ENCODE data around the gene ETV5. TPM values are rescaled to one million over a fixed set of nuclear protein-coding genes. Genes with fewer than 3 reads are reported as not detected.

The ETV5 gene
- total RNA-seq, 1 experiment from 2014 or later: 65.7 TPM

- H3K9me3 ChIP-seq (ENCODE audit: insufficient read depth, low read depth): no peaks in the 10 kb centered on the region
- H3K27ac ChIP-seq: no peak overlapping the region
- no peaks in the 10 kb centered on the region for H3K36me3 ChIP-seq (ENCODE audit: low read depth)
- ChIA-PET POLR2A (ENCODE audit: unreplicated experiment) (no interaction called here), CTCF (no interaction called here)
- H3K4me3 ChIP-seq: no peak overlapping the region
- intact Hi-C loops (cut with micrococcal nuclease; ENCODE audit: unreplicated experiment): no loop called here
- no peaks in the 10 kb centered on the region for H4K20me1 ChIP-seq (ENCODE audit: insufficient read depth)
- no peak for DNase-seq
- no peaks in the 10 kb centered on the region for H3K4me1 ChIP-seq (replicated peaks; ENCODE audit: insufficient read depth)
- no peak overlapping the region for H3K4me2 ChIP-seq
- H3K9me2 ChIP-seq (ENCODE audit: insufficient read depth): no peaks in the 10 kb centered on the region
- no peaks in the 10 kb centered on the region for H3K79me2 ChIP-seq (ENCODE audit: low read depth)
- no peaks in the 10 kb centered on the region for H3K27me3 ChIP-seq (ENCODE audit: insufficient read depth, low read depth)
- no TSS peak for BruUV-seq (replicated peaks)
- no peaks in the 10 kb centered on the region for H3F3A ChIP-seq (ENCODE audit: insufficient read depth, low read depth)
- TF ChIP-seq, protein P1, sequence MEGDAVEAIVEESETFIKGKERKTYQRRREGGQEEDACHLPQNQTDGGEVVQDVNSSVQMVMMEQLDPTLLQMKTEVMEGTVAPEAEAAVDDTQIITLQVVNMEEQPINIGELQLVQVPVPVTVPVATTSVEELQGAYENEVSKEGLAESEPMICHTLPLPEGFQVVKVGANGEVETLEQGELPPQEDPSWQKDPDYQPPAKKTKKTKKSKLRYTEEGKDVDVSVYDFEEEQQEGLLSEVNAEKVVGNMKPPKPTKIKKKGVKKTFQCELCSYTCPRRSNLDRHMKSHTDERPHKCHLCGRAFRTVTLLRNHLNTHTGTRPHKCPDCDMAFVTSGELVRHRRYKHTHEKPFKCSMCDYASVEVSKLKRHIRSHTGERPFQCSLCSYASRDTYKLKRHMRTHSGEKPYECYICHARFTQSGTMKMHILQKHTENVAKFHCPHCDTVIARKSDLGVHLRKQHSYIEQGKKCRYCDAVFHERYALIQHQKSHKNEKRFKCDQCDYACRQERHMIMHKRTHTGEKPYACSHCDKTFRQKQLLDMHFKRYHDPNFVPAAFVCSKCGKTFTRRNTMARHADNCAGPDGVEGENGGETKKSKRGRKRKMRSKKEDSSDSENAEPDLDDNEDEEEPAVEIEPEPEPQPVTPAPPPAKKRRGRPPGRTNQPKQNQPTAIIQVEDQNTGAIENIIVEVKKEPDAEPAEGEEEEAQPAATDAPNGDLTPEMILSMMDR (conservative IDR thresholded peaks at IDR 0.05): no peak
- TF ChIP-seq EZH2 (IDR thresholded peaks at IDR 0.05; ENCODE audit: low read depth): no peak
- no peak overlapping the region for H2AFZ ChIP-seq
Measured at GRCh38 chr3:186149319-186149960, 40.6 kb upstream of the ETV5 start.

- H3K4me2 ChIP-seq: no peak overlapping the region
- ChIA-PET POLR2A (ENCODE audit: unreplicated experiment) (no interaction called here), CTCF (no interaction called here)
- H3K9me2 ChIP-seq (ENCODE audit: insufficient read depth): no peaks in the 10 kb centered on the region
- no peaks in the 10 kb centered on the region for H3K79me2 ChIP-seq (ENCODE audit: low read depth)
- TF ChIP-seq, protein P1 (conservative IDR thresholded peaks at IDR 0.05): no peak
- no peak for TF ChIP-seq EZH2 (IDR thresholded peaks at IDR 0.05; ENCODE audit: low read depth)
- BruUV-seq (replicated peaks): no TSS peak
- no peak overlapping the region for H3K27ac ChIP-seq
- H3K27me3 ChIP-seq (ENCODE audit: insufficient read depth, low read depth): no peaks in the 10 kb centered on the region
- intact Hi-C loops (cut with micrococcal nuclease; ENCODE audit: unreplicated experiment): no loop called here
- no peaks in the 10 kb centered on the region for H3K36me3 ChIP-seq (ENCODE audit: low read depth)
- H3K4me3 ChIP-seq: no peak overlapping the region
- no peaks in the 10 kb centered on the region for H3K4me1 ChIP-seq (replicated peaks; ENCODE audit: insufficient read depth)
- no peaks in the 10 kb centered on the region for H4K20me1 ChIP-seq (ENCODE audit: insufficient read depth)
- no peaks in the 10 kb centered on the region for H3K9me3 ChIP-seq (ENCODE audit: insufficient read depth, low read depth)
- H2AFZ ChIP-seq: no peak overlapping the region
- no peaks in the 10 kb centered on the region for H3F3A ChIP-seq (ENCODE audit: insufficient read depth, low read depth)
- DNase-seq: no peak
Measured at GRCh38 chr3:186144257-186144656, 35.4 kb upstream of the ETV5 start.

DNA sequence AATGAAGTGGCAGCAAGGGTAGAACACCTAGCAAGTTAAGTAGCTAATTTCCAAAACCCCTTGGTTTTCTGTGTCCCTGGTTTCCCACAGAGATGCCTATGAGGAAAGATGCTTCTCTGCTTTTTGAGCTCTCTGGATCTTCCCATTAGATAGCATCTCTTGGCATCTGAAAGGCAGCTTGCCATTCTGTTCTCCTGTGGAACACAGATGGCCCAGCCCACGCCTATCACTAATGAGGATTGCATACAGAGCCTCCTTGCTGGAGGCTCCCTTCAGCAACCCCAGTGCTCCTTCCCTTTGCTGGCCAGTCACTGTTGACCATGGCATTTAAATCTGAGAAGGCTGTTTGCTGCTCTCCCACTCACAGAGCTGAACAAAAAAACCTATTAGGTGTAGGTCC lies 34.4 kb upstream of the ETV5 start:
- Histone ChIP-seq H3K27ac (no peak overlapping the region), H4K20me1 (ENCODE audit: insufficient read depth) (no peaks in the 10 kb centered on the region), H3K4me1 (replicated peaks; ENCODE audit: insufficient read depth) (no peaks in the 10 kb centered on the region), H2AFZ (no peak overlapping the region), H3K79me2 (ENCODE audit: low read depth) (no peaks in the 10 kb centered on the region), H3K27me3 (ENCODE audit: insufficient read depth, low read depth) (no peaks in the 10 kb centered on the region), H3K36me3 (ENCODE audit: low read depth) (no peaks in the 10 kb centered on the region), H3K4me2 (no peak overlapping the region), H3K9me2 (ENCODE audit: insufficient read depth) (no peaks in the 10 kb centered on the region), H3F3A (ENCODE audit: insufficient read depth, low read depth) (no peaks in the 10 kb centered on the region), H3K4me3 (no peak overlapping the region), H3K9me3 (ENCODE audit: insufficient read depth, low read depth) (no peaks in the 10 kb centered on the region)
- TF ChIP-seq, protein P1 (conservative IDR thresholded peaks at IDR 0.05): no peak
- TF ChIP-seq EZH2 (IDR thresholded peaks at IDR 0.05; ENCODE audit: low read depth): no peak
- no TSS peak for BruUV-seq (replicated peaks)
- ChIA-PET POLR2A (ENCODE audit: unreplicated experiment) (interaction anchor here (0.6 kb wide), 1 partner anchor 10 kb away, joined by 4 read pairs; no protein-coding TSS in a partner anchor), CTCF (no interaction called here)
- DNase-seq: no peak
- intact Hi-C loops (cut with micrococcal nuclease; ENCODE audit: unreplicated experiment): no loop called here
